ENCODE data around the gene RSBN1L. TPM values are rescaled to one million over a fixed set of nuclear protein-coding genes. Genes with fewer than 3 reads are reported as not detected.

Gene RSBN1L
- total RNA-seq, 2 donors from 2014 or later, result 14.9 to 19.2 TPM

DNA sequence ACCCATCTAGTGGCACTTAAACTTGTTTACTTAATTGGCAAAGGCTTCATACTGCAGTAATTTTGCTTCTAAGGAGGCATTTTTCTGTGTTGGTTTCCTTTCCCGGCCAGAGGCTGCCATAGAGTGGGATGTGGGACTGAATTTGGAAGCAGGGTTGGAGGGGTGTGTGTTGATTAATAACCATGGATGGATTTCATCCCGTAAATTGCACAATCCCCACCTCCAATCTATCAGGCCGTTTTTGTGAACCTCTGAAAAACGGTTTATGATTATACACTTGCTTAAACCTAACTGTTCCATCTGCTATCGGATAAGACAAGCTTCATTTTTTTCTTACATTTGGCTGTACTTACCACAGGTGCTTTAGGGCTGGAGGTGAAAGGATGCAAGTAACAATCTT is 100.7 kb downstream of the RSBN1L start:
- Mint-ChIP-seq H3K4me3 (peak overlapping the region; percentile 93 to 97), H3K9me3 (no peaks in the 10 kb centered on the region), H3K27me3 (ENCODE audit: low read depth) (no peaks in the 10 kb centered on the region), H3K36me3 (ENCODE audit: insufficient read depth in 2 of 2) (peaks cover 2 to 6% of the 10 kb centered on the region in 2 donors), H3K4me1 (ENCODE audit: low read depth) (peaks cover 50% of the 10 kb centered on the region), H3K27ac (peak overlapping the region; percentile 56)
- no peak for ATAC-seq (replicated peaks in 1 of 2)
- DNase-seq, result no peak

DNA sequence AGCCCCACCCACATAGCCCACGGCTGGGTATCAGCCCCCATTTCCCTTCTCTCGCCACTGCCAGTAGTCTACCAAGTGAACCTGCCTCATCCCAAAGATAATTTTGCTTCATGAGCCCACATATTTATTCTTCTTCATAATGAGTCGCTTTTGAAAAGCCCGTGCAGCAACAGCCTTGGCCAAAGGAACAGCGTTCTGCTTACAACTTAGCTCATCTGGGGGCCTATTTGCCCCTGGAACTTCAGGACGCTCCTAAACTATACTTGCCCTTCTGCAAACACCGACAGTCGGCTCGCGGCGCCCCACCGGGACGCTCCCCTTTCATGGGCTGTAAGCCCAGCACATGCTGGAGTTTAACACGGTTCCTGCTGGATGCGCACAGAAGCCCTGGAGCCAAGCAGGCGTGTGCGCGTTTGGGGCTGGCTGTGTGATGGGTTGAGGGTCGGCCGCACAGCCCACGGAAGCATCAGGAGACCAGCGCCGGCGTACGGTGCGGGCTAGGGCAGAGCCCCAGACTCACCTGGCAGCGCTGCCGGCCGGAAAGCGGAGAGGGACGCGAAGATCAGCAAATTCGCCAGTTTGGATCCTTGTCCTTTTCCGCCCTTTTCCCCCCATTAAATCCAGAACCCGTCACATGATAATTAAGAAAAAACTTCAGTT is 101.6 kb downstream of the RSBN1L start:
- ATAC-seq (replicated peaks in 1 of 2), result peak; percentile 56 to 57
- Mint-ChIP-seq H3K27me3 (ENCODE audit: low read depth) (no peaks in the 10 kb centered on the region), H3K9me3 (no peaks in the 10 kb centered on the region), H3K4me3 (peak overlapping the region; percentile 93 to 97), H3K27ac (peak overlapping the region; percentile 56), H3K4me1 (ENCODE audit: low read depth) (peaks cover 59% of the 10 kb centered on the region), H3K36me3 (ENCODE audit: insufficient read depth in 2 of 2) (peaks cover 2 to 6% of the 10 kb centered on the region in 2 donors)
- DNase-seq, result no peak

DNA sequence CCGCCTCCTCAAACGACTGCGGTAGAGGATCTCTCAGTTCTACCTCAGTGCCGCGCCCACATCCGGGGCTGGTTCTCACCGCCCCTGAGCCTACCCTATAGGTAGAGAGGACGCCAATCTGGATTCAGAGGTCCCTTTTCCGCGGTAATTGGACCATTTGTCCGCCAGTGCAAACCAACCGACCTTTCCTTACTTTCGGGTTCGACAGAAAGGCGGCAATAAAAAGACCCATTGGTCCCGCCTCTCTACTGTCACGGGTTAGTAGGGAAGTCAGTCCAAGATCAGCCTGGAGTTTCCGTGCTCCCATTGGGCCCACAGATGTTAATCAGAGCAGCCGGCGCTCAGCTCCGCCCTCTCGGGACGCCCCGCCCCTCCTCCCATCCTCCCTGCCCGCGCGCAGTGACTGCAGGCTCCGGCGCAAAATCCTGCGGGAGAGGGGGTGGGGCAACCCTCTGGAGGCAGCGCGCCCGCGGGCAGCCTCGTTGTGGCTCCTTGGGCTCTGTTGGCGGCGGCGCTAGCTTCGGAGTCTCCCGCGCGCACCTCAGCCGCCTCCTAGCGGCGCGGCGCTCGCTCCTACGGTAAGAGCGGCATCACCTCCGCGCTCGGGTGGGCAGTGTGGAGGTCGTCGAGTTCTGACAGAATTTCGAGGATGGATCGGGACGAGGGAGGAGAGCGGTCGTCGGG is 102.3 kb downstream of the RSBN1L start, which contains the start of the genes PHTF2 and TMEM60:
TSS of gene PHTF2 (plus strand) at position 380 of the 684 bp plus-strand sequence.
TSS of gene TMEM60 (minus strand) at position 41 of the 684 bp plus-strand sequence. CDS start 4,061 bp downstream, outside the sequence.
- Mint-ChIP-seq H3K36me3 (ENCODE audit: insufficient read depth in 2 of 2) (peaks cover 2 to 6% of the 10 kb centered on the region in 2 donors), H3K9me3 (no peaks in the 10 kb centered on the region), H3K27me3 (ENCODE audit: low read depth) (no peaks in the 10 kb centered on the region), H3K4me3 (peak within 1 kb of the TSS; percentile 93 to 97), H3K4me1 (ENCODE audit: low read depth) (peaks cover 65% of the 10 kb centered on the region), H3K27ac (peak within 1 kb of the TSS; percentile 96)
- DNase-seq (peak; percentile 90 to 94), ATAC-seq (replicated peaks in 1 of 2) (peak; percentile 92 to 95)

DNA sequence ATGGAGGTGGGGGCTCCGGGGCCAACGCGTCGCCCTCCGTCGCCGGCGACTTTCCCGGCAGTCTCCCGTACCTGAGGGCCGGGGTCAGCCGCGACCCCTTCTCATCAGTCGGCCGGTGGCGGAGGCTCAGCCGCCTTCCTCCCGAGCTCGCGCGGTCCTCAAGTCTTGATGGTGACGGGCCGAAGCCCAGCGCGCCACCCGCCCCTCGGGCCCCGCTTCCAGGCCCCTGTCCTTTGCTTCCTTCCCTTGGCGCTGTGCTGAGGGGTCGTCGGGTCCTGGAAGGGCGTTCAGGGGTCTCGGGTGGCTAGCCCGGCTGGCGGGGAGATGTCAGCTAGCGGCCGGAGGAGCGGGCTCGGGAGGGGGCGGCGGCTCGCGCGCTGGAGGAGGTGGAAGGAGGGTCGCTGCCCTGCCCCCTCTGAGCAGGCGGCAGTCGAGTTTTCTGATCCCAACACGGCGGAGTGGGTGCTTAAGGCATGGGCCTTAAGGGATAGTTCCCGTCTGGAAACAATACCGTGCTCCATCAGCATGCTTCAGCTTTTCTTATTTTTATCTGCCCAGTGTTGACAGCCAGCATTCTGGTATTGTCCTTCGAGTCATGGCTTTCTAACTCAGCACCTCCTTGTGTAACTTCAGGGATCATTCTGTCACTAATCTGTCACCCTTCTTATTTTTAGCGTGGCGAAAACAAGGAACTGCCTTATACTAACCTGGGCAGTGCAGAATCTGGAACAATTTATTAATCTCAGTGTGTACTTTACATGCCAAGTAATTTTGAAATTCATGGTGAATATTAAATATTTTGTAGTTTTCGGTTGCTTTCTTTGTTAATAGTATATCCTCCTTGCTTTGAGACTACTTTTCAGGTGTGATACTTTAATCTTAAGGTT is 103.1 kb downstream of the RSBN1L start:
- peak overlapping the region; percentile 96 for H3K27ac Mint-ChIP-seq
- no peaks in the 10 kb centered on the region for H3K27me3 Mint-ChIP-seq (ENCODE audit: low read depth)
- H3K4me3 Mint-ChIP-seq, result peak overlapping the region; percentile 93 to 97
- H3K4me1 Mint-ChIP-seq (ENCODE audit: low read depth), result peaks cover 73% of the 10 kb centered on the region
- H3K36me3 Mint-ChIP-seq (ENCODE audit: insufficient read depth in 2 of 2), result peaks cover 2 to 6% of the 10 kb centered on the region in 2 donors
- ATAC-seq (replicated peaks in 1 of 2), result no peak
- DNase-seq, result peak; percentile 36 to 40
- H3K9me3 Mint-ChIP-seq, result no peaks in the 10 kb centered on the region

DNA sequence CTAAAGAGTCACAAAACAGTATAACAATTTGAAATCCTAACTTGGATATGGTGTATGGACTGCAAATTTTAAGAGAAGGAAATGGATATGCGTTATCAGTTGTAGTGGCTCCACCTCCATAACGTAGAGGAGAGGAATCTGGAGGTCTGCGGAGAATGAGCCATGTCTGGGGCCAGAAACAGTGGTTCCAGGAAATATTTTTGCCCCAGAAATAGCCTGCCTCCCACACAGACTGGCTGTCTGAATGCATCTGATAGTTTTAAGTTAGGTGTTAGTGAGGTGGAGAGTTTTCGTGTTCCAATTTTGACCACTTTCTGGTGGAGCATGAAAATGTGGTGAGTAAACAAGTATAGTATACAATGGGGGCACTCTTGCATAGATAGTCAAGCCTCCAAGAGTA is 103.9 kb downstream of the RSBN1L start:
- DNase-seq (peak in 1 of 2 donors; percentile 7), ATAC-seq (replicated peaks in 1 of 2) (no peak)
- peaks cover 0 to 3% of the 10 kb centered on the region in 2 donors for H3K9me3 Mint-ChIP-seq
- H3K27ac Mint-ChIP-seq, result peak overlapping the region; percentile 96
- H3K4me1 Mint-ChIP-seq (ENCODE audit: low read depth), result peaks cover 75% of the 10 kb centered on the region
- no peaks in the 10 kb centered on the region for H3K27me3 Mint-ChIP-seq (ENCODE audit: low read depth)
- H3K4me3 Mint-ChIP-seq, result peak overlapping the region; percentile 93 to 97
- peaks cover 6% of the 10 kb centered on the region in 2 donors for H3K36me3 Mint-ChIP-seq (ENCODE audit: insufficient read depth in 2 of 2)

DNA sequence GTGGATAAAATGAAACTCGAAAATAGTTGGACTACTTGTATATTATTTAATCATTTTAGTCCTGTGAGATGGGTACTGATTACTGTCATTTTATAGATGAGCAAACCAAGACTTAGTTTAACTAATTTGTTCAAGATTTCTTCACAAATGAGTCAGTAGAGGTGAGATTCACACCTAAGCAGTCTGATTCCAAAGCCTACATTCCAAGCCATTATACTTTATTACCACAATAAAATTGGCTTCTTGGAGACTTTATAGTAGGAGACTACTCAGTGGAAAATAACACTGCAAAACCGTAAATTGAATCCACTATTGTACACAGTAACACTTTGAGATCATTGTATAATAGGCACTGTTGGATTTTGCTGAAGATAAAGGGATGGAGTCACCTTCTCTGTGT is 104.5 kb downstream of the RSBN1L start:
- Mint-ChIP-seq H3K27ac (peak overlapping the region; percentile 96), H3K9me3 (peaks cover 0 to 6% of the 10 kb centered on the region in 2 donors), H3K4me1 (ENCODE audit: low read depth) (peaks cover 77% of the 10 kb centered on the region), H3K4me3 (peak overlapping the region; percentile 93 to 97), H3K36me3 (ENCODE audit: insufficient read depth in 2 of 2) (peaks cover 6 to 11% of the 10 kb centered on the region in 2 donors), H3K27me3 (ENCODE audit: low read depth) (no peaks in the 10 kb centered on the region)
- DNase-seq (no peak), ATAC-seq (replicated peaks in 1 of 2) (no peak)

GRCh38 chr7:77802557-77803405 is 106.5 kb downstream of the RSBN1L start:
- Mint-ChIP-seq H3K4me3 (peak overlapping the region in 1 of 2 donors; percentile 84), H3K9me3 (peaks cover 4 to 16% of the 10 kb centered on the region in 2 donors), H3K36me3 (ENCODE audit: insufficient read depth in 2 of 2) (peaks cover 13 to 27% of the 10 kb centered on the region in 2 donors), H3K4me1 (ENCODE audit: low read depth) (peaks cover 60% of the 10 kb centered on the region), H3K27ac (peak overlapping the region; percentile 87), H3K27me3 (ENCODE audit: low read depth) (no peaks in the 10 kb centered on the region)
- ATAC-seq (replicated peaks in 1 of 2) (no peak), DNase-seq (no peak)

DNA sequence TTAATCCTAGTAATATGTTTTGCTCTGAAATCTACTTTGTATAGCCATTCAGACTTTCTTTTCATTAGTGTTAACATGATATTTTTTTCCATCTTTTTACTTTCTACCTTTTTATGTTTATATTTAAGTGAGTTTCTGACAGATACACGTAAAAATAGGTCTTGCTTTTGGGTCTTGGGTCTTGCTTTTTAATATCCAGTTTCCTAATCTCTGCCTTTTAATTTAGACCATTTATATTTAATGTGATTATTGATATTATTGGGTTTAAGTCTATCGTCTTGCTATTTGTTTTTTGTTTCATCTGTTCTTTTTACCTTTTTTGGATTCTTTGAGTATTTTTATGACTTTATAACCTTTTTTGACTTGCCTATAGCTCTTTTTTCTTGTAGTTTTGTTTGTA is 110.2 kb downstream of the RSBN1L start:
- Mint-ChIP-seq H3K4me3 (no peak overlapping the region), H3K27ac (no peak overlapping the region), H3K9me3 (peaks cover 8 to 16% of the 10 kb centered on the region in 2 donors), H3K27me3 (ENCODE audit: low read depth) (no peaks in the 10 kb centered on the region), H3K36me3 (ENCODE audit: insufficient read depth in 2 of 2) (peaks cover 11 to 35% of the 10 kb centered on the region in 2 donors), H3K4me1 (ENCODE audit: low read depth) (peaks cover 49% of the 10 kb centered on the region)
- DNase-seq (no peak), ATAC-seq (replicated peaks in 1 of 2) (no peak)

GRCh38 chr7:77808517-77808916 is 112.3 kb downstream of the RSBN1L start:
- Mint-ChIP-seq H3K4me1 (ENCODE audit: low read depth) (peaks cover 49% of the 10 kb centered on the region), H3K27me3 (ENCODE audit: low read depth) (no peaks in the 10 kb centered on the region)

GRCh38 chr7:77811516-77812289 is 115.4 kb downstream of the RSBN1L start:
- H3K27me3 Mint-ChIP-seq (ENCODE audit: low read depth), result no peaks in the 10 kb centered on the region
- DNase-seq (no peak), ATAC-seq (replicated peaks in 1 of 2) (no peak)
- H3K27ac Mint-ChIP-seq, result peak overlapping the region; percentile 46
- peaks cover 8 to 10% of the 10 kb centered on the region in 2 donors for H3K9me3 Mint-ChIP-seq
- H3K4me1 Mint-ChIP-seq (ENCODE audit: low read depth), result peaks cover 27% of the 10 kb centered on the region
- H3K4me3 Mint-ChIP-seq, result peak overlapping the region in 1 of 2 donors; percentile 44
- H3K36me3 Mint-ChIP-seq (ENCODE audit: insufficient read depth in 2 of 2), result peaks cover 12 to 24% of the 10 kb centered on the region in 2 donors

More at GRCh38 chr7:77808517-77808916, 112.3 kb downstream of the RSBN1L start:
- no peak for ATAC-seq (replicated peaks in 1 of 2)
- Mint-ChIP-seq H3K4me3 (peak overlapping the region in 1 of 2 donors; percentile 2), H3K27ac (peak overlapping the region; percentile 20), H3K9me3 (peaks cover 8 to 16% of the 10 kb centered on the region in 2 donors), H3K36me3 (ENCODE audit: insufficient read depth in 2 of 2) (peaks cover 11 to 35% of the 10 kb centered on the region in 2 donors)
- DNase-seq, result no peak

- H3K9me3 Mint-ChIP-seq, result peaks cover 8 to 10% of the 10 kb centered on the region in 2 donors
- DNase-seq, result no peak
- peak overlapping the region in 1 of 2 donors; percentile 44 for H3K4me3 Mint-ChIP-seq
- H3K36me3 Mint-ChIP-seq (ENCODE audit: insufficient read depth in 2 of 2), result peaks cover 13 to 25% of the 10 kb centered on the region in 2 donors
- peak in 1 of 2 donors; percentile 43 for ATAC-seq (replicated peaks in 1 of 2)
- peak overlapping the region; percentile 47 for H3K27ac Mint-ChIP-seq
- peaks cover 27% of the 10 kb centered on the region for H3K4me1 Mint-ChIP-seq (ENCODE audit: low read depth)
- no peaks in the 10 kb centered on the region for H3K27me3 Mint-ChIP-seq (ENCODE audit: low read depth)
Measured at GRCh38 chr7:77812290-77812685, 116.0 kb downstream of the RSBN1L start.

Data from activated T-cell treated with anti-CD3 and anti-CD28 coated beads, Interleukin-2, amount 50 U/mL, for 72 hours (primary cell).